ENCODE results near the gene TIMM21.

TIMM21 gene

GRCh38 chr18:74147779-74148542 is at the start of gene TIMM21, which contains the start of gene FBXO15:
Gene TIMM21, plus strand, starts transcription at chr18:74148523. Its CDS starts 286 bp downstream, at chr18:74148809.
Gene FBXO15, minus strand, starts transcription at chr18:74147834. Its CDS starts 49 bp downstream, at chr18:74147785.
- DNase-seq (ENCODE audit: low read depth), result peak; percentile 91
- no peak for TF ChIP-seq CTCF (IDR thresholded peaks at IDR 0.05; ENCODE audit: low read depth, low read length, missing control alignments)
- H3K4me3 ChIP-seq (ENCODE audit: low read depth, low read length), result peak within 1 kb of the TSS; percentile 98

GRCh38 chr18:74108460-74108859 is 39.9 kb upstream of the TIMM21 start:
- H3K4me3 ChIP-seq (ENCODE audit: low read depth, low read length), result no peak overlapping the region
- TF ChIP-seq CTCF (IDR thresholded peaks at IDR 0.05; ENCODE audit: low read depth, low read length, missing control alignments), result no peak
- DNase-seq (ENCODE audit: low read depth), result no peak

GRCh38 chr18:74110149-74110548 is 38.2 kb upstream of the TIMM21 start:
- no peak for DNase-seq (ENCODE audit: low read depth)
- no peak for TF ChIP-seq CTCF (IDR thresholded peaks at IDR 0.05; ENCODE audit: low read depth, low read length, missing control alignments)
- no peak overlapping the region for H3K4me3 ChIP-seq (ENCODE audit: low read depth, low read length)

GRCh38 chr18:74110976-74111375 is 37.3 kb upstream of the TIMM21 start:
- H3K4me3 ChIP-seq (ENCODE audit: low read depth, low read length), result no peak overlapping the region
- no peak for DNase-seq (ENCODE audit: low read depth)
- TF ChIP-seq CTCF (IDR thresholded peaks at IDR 0.05; ENCODE audit: low read depth, low read length, missing control alignments), result no peak

GRCh38 chr18:74113711-74114110 is 34.6 kb upstream of the TIMM21 start:
- DNase-seq (ENCODE audit: low read depth), result no peak
- H3K4me3 ChIP-seq (ENCODE audit: low read depth, low read length), result no peak overlapping the region
- no peak for TF ChIP-seq CTCF (IDR thresholded peaks at IDR 0.05; ENCODE audit: low read depth, low read length, missing control alignments)

- no peak for TF ChIP-seq CTCF (IDR thresholded peaks at IDR 0.05; ENCODE audit: low read depth, low read length, missing control alignments)
- DNase-seq (ENCODE audit: low read depth), result no peak
- H3K4me3 ChIP-seq (ENCODE audit: low read depth, low read length), result no peak overlapping the region
Observed at GRCh38 chr18:74114116-74114515, 34.2 kb upstream of the TIMM21 start.

- DNase-seq (ENCODE audit: low read depth), result no peak
- H3K4me3 ChIP-seq (ENCODE audit: low read depth, low read length), result no peak overlapping the region
- no peak for TF ChIP-seq CTCF (IDR thresholded peaks at IDR 0.05; ENCODE audit: low read depth, low read length, missing control alignments)
Observed at GRCh38 chr18:74115046-74115445, 33.3 kb upstream of the TIMM21 start.
